ENCODE data around the gene TASP1. TPM values are rescaled to one million over a fixed set of nuclear protein-coding genes. Genes with fewer than 3 reads are reported as not detected.

Gene TASP1
- total RNA-seq, 6 experiments from 2014 or later = 5.2 to 6.4 (median 6.0) TPM

DNA sequence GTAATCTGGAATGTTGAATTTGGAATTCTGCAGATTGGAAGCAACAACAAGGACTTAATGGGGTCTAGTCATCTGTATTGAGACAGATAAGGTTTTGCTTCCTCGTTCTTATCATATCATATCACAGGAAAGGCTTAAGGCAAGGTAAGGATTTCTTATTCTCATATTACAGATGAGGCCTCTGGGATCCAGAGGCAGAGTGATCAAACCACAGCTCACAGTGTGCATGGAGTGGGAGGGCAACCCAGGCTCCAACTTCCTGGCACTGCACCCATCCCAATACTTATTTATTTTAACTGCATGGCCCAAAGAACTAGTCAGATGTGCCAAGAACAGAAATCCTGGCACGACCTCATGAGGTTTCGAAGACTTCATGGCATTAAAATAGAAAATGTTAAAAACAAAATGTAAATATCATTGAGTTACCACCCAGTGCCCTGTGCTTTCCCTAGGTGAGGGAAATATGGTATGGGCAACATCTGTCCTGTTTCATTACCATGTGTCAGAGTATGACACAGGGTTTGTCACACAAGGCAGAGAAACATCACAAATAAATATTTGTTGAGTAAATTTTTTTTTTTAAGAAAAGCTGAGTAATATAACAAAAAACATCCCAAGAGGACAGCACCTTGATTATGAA lies 225.8 kb downstream of the TASP1 start:
- no peak for DNase-seq
- Mint-ChIP-seq H3K27ac (no peak overlapping the region), H3K4me3 (no peak overlapping the region)

DNA sequence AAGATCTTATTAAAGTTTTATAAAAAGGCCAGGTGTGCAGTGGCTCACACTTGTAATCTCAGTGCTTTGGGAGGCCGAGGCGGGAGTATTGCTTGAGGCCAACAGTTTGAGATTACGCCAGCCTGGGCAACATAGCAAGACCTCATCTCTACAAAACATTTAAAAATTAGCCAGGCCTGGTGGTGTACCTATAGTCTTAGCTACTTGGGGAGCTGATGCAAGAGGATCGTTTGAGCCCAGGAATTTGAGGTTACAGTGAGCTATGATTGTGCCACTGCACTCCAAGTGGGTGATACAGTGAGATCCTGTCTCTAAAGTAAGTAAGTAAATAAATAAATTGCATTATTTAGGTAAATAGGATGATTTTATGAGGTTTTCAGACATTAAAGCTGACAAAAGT lies 234.4 kb downstream of the TASP1 start:
- Mint-ChIP-seq H3K9me3 (no peaks in the 10 kb centered on the region), H3K27ac (no peak overlapping the region), H3K36me3 (ENCODE audit: low read depth) (no peaks in the 10 kb centered on the region), H3K4me1 (ENCODE audit: low read depth) (peaks cover 12% of the 10 kb centered on the region), H3K27me3 (ENCODE audit: insufficient read depth) (no peaks in the 10 kb centered on the region; the same call in 1 of the 2 replicates), H3K4me3 (no peak overlapping the region)
- TF ChIP-seq, protein P1, sequence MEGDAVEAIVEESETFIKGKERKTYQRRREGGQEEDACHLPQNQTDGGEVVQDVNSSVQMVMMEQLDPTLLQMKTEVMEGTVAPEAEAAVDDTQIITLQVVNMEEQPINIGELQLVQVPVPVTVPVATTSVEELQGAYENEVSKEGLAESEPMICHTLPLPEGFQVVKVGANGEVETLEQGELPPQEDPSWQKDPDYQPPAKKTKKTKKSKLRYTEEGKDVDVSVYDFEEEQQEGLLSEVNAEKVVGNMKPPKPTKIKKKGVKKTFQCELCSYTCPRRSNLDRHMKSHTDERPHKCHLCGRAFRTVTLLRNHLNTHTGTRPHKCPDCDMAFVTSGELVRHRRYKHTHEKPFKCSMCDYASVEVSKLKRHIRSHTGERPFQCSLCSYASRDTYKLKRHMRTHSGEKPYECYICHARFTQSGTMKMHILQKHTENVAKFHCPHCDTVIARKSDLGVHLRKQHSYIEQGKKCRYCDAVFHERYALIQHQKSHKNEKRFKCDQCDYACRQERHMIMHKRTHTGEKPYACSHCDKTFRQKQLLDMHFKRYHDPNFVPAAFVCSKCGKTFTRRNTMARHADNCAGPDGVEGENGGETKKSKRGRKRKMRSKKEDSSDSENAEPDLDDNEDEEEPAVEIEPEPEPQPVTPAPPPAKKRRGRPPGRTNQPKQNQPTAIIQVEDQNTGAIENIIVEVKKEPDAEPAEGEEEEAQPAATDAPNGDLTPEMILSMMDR (IDR thresholded peaks at IDR 0.05) = no peak
- no peak for DNase-seq

More for the DNA sequence above, 225.8 kb downstream of the TASP1 start:
- TF ChIP-seq, protein P1 (IDR thresholded peaks at IDR 0.05) = no peak
- Mint-ChIP-seq H3K36me3 (ENCODE audit: low read depth) (no peaks in the 10 kb centered on the region), H3K9me3 (no peaks in the 10 kb centered on the region), H3K4me1 (ENCODE audit: low read depth) (peaks cover 8% of the 10 kb centered on the region; the same call in 1 of the 2 replicates), H3K27me3 (ENCODE audit: insufficient read depth) (no peaks in the 10 kb centered on the region)

DNA sequence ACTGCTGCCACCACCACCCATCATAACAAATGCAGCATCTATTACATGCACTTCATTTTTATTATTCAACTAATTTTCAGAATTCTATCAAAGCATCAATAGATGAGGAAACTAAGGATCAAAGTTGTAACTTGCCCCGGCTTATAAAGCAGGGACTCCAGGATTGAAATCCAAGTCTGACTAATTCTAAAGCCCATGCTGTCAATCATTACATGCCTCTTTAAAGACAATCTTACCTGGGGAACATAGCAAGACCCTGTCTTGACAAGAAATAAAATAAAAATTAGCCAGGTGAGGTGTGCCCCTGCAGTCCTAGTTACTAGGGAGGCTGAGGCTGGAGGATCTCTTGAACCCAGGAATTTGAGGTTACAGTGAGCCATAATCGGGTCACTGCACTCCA lies 235.3 kb downstream of the TASP1 start:
- no peaks in the 10 kb centered on the region for H3K9me3 Mint-ChIP-seq
- TF ChIP-seq, protein P1 (IDR thresholded peaks at IDR 0.05) = no peak
- H3K4me1 Mint-ChIP-seq (ENCODE audit: low read depth) = peaks cover 15% of the 10 kb centered on the region

DNA sequence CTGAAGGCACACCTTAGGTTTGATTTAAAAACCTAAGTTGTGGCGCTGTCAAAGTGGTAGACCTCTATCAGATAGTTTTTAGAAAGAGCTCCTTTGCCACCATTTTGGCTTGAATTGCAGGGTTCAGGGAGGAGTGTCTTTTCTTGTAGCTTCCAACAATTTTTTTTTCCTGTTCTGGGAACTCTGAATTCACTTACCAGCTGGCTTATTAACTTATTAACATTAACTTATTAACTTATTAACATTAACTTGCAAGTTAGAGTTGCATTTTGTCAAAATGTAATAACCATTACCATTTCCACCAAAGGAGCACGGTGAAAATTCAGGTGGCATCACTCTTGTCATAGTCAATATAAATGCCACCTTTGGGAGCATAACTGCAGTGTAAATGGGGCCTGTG lies 235.7 kb downstream of the TASP1 start:
- DNase-seq = no peak
- H3K27ac Mint-ChIP-seq = no peak overlapping the region
- TF ChIP-seq, protein P1 (IDR thresholded peaks at IDR 0.05) = no peak

More for the DNA sequence above, 235.3 kb downstream of the TASP1 start:
- Mint-ChIP-seq H3K36me3 (ENCODE audit: low read depth) (no peaks in the 10 kb centered on the region), H3K4me3 (no peak overlapping the region), H3K27ac (no peak overlapping the region), H3K27me3 (ENCODE audit: insufficient read depth) (no peaks in the 10 kb centered on the region; the same call in 1 of the 2 replicates)
- no peak for DNase-seq

DNA sequence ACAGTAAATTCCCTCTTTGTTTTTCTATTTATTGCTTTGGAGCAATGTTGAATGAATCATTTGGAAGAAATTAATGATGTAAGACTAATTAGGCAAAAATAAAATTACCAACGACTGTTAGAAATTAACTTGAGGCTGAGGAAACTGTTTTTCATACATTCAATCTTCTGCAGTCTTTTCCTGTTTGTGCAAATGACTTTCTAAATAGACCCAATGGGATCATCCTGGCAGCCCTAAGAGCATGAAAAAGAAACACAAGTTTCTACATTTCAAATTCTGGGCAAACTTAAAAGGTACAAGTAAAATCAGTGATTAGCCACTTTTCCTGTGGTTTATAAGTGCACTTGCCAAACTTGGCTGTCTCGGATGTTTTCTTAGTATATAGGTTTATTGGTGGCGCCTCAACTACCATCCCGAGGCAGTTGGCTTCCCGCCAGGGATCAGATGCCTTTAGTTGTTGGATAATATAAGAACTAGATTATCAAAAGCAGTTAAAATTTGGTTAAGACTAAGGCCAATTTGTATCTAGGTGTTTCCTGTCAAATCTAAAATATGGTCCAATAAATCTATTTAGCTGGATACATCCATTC lies 236.5 kb downstream of the TASP1 start:
- no peak for DNase-seq
- H3K36me3 Mint-ChIP-seq (ENCODE audit: low read depth) = no peaks in the 10 kb centered on the region
- no peak overlapping the region for H3K4me3 Mint-ChIP-seq
- H3K27me3 Mint-ChIP-seq (ENCODE audit: insufficient read depth) = no peaks in the 10 kb centered on the region; the same call in 1 of the 2 replicates
- H3K27ac Mint-ChIP-seq = no peak overlapping the region
- peaks cover 27% of the 10 kb centered on the region for H3K4me1 Mint-ChIP-seq (ENCODE audit: low read depth)
- TF ChIP-seq, protein P1 (IDR thresholded peaks at IDR 0.05) = no peak
- H3K9me3 Mint-ChIP-seq = no peaks in the 10 kb centered on the region

More for the DNA sequence above, 235.7 kb downstream of the TASP1 start:
- Mint-ChIP-seq H3K4me1 (ENCODE audit: low read depth) (peaks cover 20% of the 10 kb centered on the region), H3K9me3 (no peaks in the 10 kb centered on the region), H3K4me3 (no peak overlapping the region), H3K27me3 (ENCODE audit: insufficient read depth) (no peaks in the 10 kb centered on the region; the same call in 1 of the 2 replicates), H3K36me3 (ENCODE audit: low read depth) (no peaks in the 10 kb centered on the region)
